Measurements from ENCODE around the gene STC2. TPM values are rescaled to one million over a fixed set of nuclear protein-coding genes. Genes with fewer than 3 reads are reported as not detected.

The STC2 gene
- total and polyA plus RNA-seq, 8 donors, result 6.1 to 117 (median 12.4) TPM

DNA sequence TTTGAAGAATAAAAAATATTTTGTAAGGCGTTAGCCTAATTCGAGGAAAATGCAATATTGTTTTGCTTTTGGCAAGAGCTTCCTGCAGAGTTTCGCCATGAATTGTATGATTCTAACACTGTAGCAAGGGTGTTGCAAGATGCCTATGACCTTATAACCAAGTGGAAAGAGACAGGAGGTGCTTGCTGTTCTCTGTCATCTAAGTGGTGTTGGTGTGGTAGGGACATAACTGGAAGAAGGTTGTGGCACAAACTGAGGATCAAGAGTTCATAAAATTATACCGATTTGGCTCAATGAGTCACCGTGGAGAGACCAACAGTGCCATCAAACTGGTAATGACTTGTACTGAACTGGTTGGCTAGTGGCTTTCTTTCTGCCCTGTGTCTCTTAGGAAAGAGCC, 6.3 kb downstream of the STC2 start:
- ATAC-seq (no peak), DNase-seq (no peak), FAIRE-seq (no peak)
- H3K4me3 ChIP-seq, result no peak overlapping the region
- H3K27ac ChIP-seq, result no peak overlapping the region
- peaks cover 12 to 26% (median 19%) of the 10 kb centered on the region in 3 donors for H3K4me1 ChIP-seq
- intact Hi-C loops (cut with DNase I), result no loop called here
- H3K36me3 ChIP-seq, result peaks cover 0 to 4% (median 0%) of the 10 kb centered on the region in 3 donors
- TF ChIP-seq, protein P1, sequence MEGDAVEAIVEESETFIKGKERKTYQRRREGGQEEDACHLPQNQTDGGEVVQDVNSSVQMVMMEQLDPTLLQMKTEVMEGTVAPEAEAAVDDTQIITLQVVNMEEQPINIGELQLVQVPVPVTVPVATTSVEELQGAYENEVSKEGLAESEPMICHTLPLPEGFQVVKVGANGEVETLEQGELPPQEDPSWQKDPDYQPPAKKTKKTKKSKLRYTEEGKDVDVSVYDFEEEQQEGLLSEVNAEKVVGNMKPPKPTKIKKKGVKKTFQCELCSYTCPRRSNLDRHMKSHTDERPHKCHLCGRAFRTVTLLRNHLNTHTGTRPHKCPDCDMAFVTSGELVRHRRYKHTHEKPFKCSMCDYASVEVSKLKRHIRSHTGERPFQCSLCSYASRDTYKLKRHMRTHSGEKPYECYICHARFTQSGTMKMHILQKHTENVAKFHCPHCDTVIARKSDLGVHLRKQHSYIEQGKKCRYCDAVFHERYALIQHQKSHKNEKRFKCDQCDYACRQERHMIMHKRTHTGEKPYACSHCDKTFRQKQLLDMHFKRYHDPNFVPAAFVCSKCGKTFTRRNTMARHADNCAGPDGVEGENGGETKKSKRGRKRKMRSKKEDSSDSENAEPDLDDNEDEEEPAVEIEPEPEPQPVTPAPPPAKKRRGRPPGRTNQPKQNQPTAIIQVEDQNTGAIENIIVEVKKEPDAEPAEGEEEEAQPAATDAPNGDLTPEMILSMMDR (IDR thresholded peaks at IDR 0.05), result no peak
- H3K27me3 ChIP-seq, result no peaks in the 10 kb centered on the region
- H3K9me3 ChIP-seq, result no peaks in the 10 kb centered on the region
- WGBS, 2 donors, result 82 to 85% methylated on average over 5 of the region's 5 CpGs

DNA sequence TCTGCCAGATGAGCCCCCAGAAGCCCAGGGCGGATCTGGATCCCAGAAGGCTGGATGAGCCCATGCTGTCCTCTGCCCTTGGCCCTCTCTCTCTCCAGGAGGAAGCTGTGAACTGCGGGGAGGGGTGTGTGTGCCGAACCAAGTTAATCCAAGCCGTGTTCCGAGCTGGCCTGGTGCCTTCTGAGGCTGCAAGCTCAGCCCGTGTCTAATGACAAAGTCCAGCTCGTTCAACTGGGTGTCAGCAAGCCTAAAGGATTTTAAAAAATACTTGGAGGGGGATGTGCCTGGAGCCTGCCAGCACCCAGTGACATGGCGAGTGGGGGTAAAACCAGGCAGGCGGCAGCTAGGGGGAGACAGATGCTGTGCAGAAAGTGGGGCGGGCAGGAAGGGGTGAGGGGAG, 8.0 kb downstream of the STC2 start:
- FAIRE-seq (no peak), DNase-seq (peak in 1 of 6 donors; percentile 52), ATAC-seq (peak in 2 of 4 donors; percentile 3 to 5)
- peaks cover 0 to 4% (median 0%) of the 10 kb centered on the region in 3 donors for H3K36me3 ChIP-seq
- H3K27ac ChIP-seq, result no peak overlapping the region
- no peak overlapping the region for H3K4me3 ChIP-seq
- 37 to 49% methylated on average over 10 of the region's 10 CpGs for WGBS, 2 donors
- intact Hi-C loops (cut with DNase I), result no loop called here
- no peaks in the 10 kb centered on the region for H3K9me3 ChIP-seq
- H3K27me3 ChIP-seq, result no peaks in the 10 kb centered on the region
- TF ChIP-seq, protein P1 (IDR thresholded peaks at IDR 0.05), result no peak
- H3K4me1 ChIP-seq, result peaks cover 22 to 35% (median 30%) of the 10 kb centered on the region in 3 donors

DNA sequence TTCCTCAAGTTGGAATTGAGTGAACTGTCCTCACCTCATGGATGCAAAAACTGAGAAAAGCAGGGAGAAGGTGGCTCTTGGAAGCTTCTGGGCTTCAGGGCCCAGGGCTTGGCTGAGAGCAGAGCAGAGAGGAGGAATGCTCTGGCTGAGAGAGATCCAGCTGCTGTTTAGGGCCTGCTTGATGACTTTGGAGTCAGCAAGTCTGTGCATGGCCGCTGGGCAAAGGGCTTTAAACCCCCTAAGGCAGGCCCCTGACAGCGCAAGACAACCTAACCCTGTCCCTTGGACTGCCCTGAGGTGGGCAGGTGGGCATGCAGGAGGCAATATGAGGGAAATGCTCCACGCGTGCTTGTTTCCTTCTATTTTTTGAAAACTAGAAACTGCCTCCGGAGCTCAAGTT, 8.6 kb downstream of the STC2 start:
- H3K4me3 ChIP-seq, result no peak overlapping the region
- 86% methylated on average over 5 of the region's 5 CpGs for WGBS, 2 donors
- no peak for ATAC-seq
- no peaks in the 10 kb centered on the region for H3K27me3 ChIP-seq
- FAIRE-seq, result no peak
- H3K4me1 ChIP-seq, result peaks cover 20 to 33% (median 27%) of the 10 kb centered on the region in 3 donors
- no peaks in the 10 kb centered on the region for H3K9me3 ChIP-seq
- intact Hi-C loops (cut with DNase I), result no loop called here
- DNase-seq, result no peak
- peaks cover 0 to 4% (median 0%) of the 10 kb centered on the region in 3 donors for H3K36me3 ChIP-seq
- TF ChIP-seq, protein P1 (IDR thresholded peaks at IDR 0.05), result no peak
- H3K27ac ChIP-seq, result no peak overlapping the region

DNA sequence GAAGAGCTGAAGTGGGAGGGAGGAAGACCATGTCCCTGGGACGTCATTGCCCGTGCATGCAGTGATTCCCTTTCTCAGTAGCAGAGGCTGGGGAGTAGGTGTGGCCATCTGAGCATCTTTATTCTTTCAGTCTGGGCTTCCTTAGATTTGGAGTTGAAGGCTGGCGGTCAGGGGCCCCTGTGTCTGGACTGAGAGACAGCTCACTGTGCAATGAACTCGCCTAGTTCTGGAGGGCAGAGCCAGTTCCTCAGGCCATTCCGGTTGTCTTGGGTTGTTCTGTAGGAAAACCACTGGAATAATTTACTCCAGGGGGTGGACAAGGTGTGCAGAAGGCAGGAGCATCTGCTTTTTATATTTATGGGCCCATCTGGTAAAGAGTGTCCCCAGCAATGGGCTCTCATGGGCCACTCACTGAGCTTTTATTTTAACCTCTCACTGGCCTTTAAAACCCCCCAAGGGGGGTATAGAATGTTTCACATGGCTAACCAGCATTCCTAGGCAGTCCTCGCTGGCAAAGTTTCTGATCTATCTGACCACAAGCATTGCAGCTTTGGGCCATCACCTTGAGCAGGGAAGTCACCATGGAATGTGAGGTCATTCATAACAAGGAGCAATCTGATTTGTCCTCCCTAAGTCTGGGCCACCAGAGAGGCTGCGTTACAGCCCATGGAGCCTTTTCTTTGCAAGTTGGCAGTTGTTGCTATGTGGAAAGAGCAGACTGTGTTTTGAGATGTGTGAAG, 9.2 kb downstream of the STC2 start:
- Histone ChIP-seq H3K4me1 (peaks cover 15 to 28% (median 23%) of the 10 kb centered on the region in 3 donors), H3K9me3 (no peaks in the 10 kb centered on the region), H3K27me3 (no peaks in the 10 kb centered on the region), H3K27ac (no peak overlapping the region), H3K4me3 (no peak overlapping the region), H3K36me3 (peaks cover 0 to 4% (median 0%) of the 10 kb centered on the region in 3 donors)
- TF ChIP-seq, protein P1 (IDR thresholded peaks at IDR 0.05), result no peak
- DNase-seq, result no peak
- intact Hi-C loops (cut with DNase I), result no loop called here
- ATAC-seq, result no peak
- 88 to 91% methylated on average over 7 of the region's 7 CpGs for WGBS, 2 donors
- FAIRE-seq, result no peak

DNA sequence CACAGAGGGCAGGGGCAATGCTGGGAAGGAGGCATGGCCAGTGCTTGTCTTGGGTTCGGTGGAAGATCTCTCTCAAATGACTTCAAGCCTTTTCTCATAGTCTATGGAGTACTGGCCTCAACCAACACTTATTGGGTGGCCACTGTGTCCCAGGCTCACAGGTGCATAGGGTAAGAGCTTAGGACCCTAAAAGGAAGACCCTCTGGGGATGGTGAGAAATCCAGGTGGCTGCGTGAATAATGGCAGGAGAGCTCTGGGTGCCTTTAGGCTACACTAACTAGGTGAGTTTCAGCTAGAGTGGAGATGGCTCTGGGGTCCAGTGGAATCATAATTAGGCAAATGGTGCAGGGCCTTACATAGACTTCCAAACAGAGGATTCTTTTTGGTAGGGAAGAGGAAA, 9.9 kb downstream of the STC2 start:
- TF ChIP-seq, protein P1 (IDR thresholded peaks at IDR 0.05), result no peak
- ATAC-seq (no peak), FAIRE-seq (no peak), DNase-seq (no peak)
- WGBS, 2 donors, result 96 to 98% methylated on average over 2 of the region's 2 CpGs
- Histone ChIP-seq H3K27me3 (no peaks in the 10 kb centered on the region), H3K36me3 (peaks cover 0 to 4% (median 0%) of the 10 kb centered on the region in 3 donors), H3K27ac (no peak overlapping the region), H3K9me3 (no peaks in the 10 kb centered on the region), H3K4me1 (peaks cover 15 to 28% (median 20%) of the 10 kb centered on the region in 3 donors), H3K4me3 (no peak overlapping the region)
- intact Hi-C loops (cut with DNase I), result no loop called here

Data from pancreas (tissue), 10 donors.